SKM-1 treated with dmso at 0.1 percent for 144 hours (cell line): Measurements from ENCODE around the gene SCGB1C1.
A peak's percentile ranks its signal among the peaks of the same experiment; 100 is the strongest.
"Not testable (repeated sequence)": the region's sequence is repeated elsewhere in the genome, so short reads cannot be mapped to it uniquely, and the experiment has no call there.

Experiments
- DNase-seq: peaks from one replicate; lab custom pipeline; 2025; ENCODE audit not compliant: unreplicated experiment; lab: John Stamatoyannopoulos, UW

Gene SCGB1C1

DNA sequence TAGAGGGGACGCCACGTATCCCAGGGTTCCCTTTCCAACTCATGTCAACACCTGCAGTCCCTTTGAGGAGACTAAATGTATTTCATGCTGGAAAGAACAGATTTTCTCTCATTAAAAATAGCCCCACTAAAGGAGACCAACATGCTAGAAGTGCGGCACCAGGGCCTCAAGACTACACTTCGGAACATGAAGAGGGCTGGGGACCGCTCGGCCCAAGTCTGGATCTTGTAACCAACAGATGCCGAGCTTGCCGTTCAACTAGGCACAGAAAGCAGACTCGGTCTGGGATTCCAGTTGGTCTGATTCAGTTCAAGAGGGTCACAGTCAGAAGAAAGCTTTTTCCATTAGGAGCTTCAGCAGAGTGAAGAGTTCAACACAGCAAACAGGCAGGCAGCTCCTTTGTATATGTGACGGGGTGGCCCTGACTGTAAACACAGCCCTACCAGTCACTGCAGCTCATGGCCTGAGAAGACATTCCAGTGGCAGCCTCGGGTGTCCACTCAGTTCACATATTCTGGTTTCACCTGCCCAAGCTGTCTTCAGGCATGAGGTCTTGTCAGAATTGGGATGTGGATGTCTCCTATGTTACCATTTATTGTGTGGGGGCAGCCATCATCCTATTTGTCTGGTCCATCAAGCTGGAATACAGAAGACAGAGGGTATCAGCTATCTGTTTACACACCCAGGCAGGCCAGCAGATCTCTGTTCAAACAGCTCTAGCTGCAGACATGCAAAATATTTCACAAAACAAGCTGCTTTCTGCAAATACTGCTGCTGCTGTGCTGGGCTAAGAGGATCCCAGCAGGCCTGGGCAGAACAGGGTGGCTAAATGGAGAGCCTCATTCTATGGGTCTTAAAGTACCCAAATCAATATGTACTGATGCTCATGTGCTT, 23.4 kb downstream of the SCGB1C1 start:
- DNase-seq, result no peak

DNA sequence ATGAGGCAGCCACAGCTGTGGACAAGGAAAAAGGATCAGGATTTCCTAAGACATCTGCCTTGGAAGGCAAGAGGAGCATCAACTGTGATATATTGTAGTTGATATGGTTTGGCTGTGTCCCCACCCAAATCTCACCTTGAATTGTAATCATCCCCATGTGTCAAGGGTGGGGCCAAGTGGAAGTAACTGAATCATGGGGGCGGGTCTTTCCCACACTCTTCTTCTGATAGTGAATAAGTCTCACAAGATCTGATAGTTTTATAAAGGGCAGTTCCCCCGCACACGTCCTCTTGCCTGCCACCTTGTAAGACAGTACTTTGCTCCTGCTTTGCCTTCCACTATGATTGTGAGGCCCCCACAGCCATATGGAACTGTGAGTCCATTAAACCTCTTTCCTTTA, 24.8 kb downstream of the SCGB1C1 start:
- DNase-seq, result no peak

DNA sequence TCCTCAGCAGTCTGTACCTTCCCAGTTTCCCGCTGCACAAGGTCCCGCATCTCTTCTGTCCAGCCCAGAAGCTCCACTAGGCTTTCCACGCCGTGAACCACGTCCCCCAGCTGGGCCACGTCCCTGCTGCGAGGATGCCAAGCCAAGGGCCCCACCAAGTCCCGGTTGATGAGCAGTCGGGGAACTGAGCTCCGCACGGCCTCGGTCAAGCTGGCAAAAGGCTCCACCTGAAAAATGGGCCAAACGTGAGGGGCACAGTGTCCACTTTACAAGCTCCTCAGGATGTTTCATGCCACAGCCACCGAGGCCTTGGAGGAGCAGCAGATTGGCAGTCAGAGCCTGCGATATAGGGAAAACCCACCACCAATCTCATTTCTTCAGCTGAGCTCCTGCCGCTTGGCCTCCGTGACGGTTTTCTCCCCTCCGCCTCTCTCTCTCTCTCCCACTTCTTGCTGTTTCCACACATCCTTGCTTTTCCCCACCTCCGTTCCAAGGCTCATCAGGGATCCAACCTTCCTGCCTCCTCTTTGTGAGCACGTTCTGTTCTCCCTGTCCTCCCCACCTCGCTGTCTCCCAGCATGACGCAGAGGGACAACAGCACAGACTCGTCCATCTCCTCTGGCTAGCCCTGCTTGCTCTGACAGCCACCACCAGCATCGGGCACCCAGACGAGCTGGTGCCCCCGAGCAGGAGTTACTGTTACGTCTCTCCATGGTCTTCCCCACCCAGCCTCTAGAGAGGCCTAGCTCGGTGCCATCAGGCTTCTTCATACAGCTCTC, 26.1 kb downstream of the SCGB1C1 start:
- DNase-seq, result no peak

DNA sequence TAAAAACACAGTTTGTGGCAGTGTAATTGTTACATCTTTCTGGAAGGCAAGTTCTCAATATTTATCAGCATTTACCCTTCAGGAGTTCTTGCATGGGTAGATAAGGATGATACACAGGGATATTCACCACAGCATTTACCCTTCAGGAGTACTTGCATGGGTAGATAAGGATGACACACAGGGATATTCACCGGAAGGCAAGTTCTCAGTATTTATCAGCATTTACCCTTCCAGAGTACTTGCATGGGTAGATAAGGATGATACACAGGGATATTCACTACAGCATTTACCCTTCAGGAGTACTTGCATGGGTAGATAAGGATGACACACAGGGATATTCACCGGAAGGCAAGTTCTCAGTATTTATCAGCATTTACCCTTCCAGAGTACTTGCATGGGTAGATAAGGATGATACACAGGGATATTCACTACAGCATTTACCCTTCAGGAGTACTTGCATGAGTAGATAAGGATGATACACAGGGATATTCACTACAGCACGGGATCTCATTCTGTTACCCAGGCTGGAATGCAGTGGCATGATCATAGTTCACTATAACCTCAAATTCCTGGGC, 27.9 kb downstream of the SCGB1C1 start:
- DNase-seq, result not testable (repeated sequence)

DNA sequence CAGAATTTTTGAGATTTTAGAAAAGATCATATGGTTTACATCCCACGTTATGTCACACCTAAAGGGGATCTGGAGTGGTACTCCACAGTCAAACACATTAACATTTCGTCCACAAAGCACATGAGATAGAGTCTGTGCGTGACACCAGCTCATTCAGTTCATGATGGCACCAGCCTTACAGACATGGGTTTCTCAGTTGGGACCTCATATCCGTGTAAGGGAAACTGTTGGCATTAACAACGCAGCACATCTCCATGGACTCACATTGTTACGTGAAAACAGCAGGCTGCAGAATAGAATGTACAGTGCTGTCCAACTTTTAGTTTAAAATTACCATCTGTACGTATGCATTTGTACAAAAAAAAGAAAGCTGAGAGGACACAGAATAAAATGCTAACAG, 28.7 kb downstream of the SCGB1C1 start:
- no peak for DNase-seq

DNA sequence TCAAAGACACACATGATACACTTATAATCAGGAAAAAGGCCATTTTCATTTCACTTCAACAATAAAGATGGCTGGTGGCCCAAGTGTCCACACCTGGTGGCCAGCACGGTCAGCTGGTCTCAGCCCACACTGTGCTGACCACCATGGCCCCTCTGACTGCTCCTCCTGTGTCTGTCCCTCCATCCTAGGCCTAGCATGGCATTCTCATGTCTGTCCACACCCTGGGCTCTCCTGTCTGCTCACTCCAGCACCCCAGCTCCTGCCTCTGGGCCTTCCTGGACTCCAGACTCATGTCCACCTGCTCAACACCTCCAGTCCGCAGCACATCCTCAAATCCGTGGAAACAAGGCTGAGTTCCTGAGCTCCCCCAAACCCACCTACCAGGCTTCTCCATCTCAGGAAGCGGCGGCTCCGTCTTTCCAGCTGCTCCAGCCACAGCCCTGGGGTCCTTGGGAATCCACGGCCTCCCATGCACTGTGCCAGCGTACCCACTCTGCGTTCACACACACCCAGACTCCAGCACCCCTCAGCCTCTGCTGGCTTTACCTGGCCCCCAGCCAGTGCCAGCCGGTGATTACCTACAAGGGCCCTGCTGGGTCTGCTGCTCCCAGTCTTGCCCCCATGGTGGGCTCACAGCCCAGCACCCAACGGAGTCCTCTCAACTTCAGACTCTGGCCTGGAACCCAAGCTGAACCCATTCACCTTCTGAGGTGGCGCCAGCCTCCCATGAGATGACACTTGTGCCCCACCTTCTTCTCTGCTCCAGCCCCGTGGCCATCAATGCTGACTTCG, 29.3 kb downstream of the SCGB1C1 start:
- no peak for DNase-seq

DNA sequence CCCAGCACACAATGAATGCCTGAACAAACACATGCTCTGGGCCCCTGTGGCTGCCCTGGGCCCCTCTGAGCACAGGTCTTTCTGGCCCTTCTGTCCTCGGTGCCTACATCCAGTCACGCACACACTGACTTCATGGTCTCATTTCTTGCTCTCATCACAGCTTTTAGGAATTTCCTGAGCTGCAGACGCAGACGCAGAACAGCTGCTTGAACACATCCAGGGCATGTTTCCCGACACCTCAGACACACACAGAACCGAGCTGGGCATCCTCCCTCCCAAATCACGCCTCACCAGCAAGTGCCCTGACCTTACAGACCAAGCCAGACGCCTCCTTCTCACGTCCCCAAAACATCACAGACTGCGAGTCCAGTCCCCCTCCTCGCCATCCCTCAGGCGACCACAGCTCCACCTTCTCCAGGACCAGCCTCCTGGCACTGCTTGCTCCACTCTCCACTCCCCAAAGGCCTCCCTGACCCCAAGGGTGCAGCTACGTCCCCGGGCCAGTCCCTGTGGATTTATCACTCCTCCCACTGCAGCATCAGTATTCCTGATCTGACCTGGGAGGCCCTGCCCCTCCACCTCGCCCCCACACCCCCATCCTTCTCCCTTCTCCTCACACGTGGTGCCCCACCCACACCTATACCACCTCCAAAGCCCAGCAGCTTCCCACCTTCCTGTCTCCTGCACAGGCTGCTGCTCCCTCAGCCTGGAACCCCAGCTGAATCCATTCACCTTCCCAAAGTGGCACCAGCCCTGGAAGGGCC, 30.3 kb downstream of the SCGB1C1 start:
- DNase-seq, result no peak

DNA sequence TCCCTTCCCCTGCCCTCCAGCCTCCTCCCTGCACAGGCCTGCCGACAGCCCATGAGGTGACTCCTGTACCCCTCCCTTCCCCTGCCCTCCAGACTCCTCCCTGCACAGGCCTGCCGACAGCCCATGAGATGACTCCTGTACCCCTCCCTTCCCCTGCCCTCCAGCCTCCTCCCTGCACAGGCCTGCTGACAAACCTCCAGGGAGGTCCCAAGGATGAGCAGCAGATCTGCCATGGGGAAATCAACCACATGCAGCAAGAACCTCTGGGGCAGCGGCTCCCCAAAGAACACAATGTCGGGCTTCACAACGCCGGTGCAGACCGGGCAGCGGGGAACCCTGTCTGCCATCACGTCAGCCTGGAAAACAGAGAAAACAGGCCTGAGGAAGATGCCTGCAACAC, 31.0 kb downstream of the SCGB1C1 start:
- DNase-seq, result no peak

DNA sequence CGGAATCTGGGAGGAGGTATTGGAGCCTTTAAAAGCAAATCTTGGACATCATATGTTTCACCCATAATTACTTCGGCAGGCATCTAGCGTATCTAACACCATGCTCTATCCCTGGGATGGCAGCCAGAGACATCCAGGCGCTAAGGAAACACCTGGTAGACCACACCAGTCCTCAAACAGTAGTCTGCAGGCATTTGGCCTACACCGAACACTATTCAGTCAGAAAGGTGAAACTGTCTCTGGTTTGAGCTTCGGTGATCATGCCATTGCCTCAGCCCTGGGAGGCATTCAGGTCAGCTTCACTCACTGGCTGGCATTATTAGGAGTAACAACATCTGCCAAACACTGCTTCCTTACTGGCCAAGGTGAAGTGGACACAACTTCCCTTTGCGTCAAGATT, 31.5 kb downstream of the SCGB1C1 start:
- no peak for DNase-seq

DNA sequence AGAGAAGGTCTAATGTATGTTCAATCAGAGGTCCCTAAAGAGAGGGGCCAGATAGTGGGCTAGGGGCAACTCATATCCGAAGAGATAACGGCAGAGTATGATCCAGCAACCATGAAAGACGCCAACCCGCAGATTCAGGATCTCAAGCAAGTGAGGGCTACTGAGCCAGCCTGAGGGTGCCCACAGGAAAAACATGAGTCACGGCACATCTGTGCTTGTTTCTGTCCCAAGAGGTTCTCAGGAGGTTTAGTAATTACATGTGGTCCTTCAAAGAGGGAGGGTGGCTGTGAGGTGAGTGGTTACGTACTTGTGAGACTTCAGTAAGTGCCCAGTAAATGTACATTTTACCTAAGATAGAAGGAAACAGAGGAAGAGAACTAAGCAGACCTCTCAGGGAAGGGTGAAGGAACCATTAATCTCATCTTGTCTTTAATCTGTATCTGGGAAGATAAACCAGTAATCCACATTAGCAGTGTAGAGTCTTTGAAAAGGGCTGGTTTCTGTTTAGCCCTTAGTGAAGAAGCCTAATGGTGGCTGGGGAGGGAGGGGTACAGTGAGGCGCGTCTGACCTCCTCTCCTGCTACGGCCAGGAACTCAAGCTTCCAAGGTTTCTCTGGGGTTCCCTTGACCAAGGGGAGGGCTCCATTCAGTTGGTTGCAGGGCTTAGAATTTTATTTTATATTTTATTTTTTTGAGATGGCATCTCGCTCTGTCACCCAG, 33.0 kb downstream of the SCGB1C1 start:
- no peak for DNase-seq

DNA sequence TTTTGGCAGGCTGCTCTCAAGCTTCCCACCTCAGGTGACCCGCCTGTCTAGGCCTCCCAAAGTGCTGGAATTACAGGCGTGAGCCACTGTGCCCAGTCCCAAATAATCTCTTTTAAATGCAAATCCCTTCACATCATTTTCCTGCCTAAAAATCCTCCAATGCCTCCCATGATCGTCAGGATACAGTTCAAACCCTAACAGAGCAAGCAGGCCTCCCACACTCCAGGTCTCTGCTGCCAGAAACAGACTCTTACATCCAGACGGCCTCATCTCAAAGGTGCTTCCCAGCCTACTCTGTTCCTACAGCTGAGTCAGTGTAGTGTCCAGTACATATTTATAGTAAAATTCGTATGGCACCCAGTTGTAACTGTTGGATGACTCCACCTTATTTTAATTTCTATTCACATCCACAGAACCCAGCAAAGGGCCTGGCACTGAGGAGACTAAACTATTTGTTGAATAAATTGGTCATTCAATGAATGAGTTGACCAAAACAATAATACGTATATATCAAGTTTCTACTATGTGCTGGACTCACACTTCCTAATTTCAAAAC, 35.0 kb downstream of the SCGB1C1 start:
- DNase-seq, result no peak

DNA sequence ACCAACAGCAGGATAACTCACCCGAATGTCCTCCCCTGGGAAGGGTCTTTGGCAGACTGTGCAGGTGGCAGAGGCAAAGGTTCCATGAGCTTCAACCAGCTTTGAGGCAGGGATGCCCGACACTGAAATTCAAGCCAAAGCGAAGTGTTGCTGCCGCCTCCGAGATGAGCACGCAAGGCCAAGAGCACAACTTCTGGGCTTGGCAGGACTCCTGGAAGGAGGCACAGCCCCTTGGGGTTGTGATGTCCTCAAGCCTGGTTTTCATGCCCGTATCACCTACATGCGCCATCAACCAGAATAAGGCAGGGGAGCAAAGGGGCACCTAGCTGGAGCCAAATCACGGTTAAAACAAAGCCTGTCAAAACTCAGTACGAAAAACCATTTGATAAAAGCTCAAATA, 37.6 kb downstream of the SCGB1C1 start:
- no peak for DNase-seq

DNA sequence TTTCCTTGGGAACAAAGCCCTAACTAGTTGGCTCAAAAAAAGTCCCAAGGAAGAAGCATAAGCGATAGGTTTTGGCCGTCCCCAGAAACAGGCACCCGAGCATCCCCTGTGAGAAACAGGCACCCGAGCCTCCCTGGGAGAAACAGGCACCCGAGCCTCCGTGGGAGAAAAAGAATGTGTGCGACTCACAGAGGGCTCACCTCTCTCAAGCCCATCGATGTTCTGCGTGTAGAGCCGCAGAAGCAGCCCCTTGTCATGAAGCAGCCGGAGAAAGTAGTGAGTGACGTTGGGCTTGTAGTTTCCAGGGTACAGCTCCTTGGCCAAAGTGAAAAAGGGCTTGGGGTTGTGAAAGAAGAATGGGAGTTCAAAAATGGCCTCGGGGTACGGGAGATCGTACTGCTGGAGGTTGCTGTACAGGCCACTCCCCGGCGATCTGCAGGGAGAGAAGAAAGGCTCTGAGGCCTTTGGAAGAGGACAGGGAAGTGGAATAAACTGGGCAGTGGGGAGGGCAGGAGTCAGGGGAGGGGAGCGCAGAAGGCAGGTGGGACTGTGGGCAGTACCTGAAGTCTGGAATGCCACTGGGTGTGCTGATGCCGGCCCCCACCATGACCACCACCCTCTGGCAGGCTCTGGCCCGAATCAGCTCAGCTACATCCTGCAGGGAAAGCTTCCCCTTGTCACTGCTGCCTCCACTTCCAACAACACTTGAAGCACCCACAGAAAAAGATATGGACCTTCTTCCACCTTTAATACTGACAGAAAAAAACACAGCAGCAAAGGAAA, 40.1 kb downstream of the SCGB1C1 start:
- no peak for DNase-seq

DNA sequence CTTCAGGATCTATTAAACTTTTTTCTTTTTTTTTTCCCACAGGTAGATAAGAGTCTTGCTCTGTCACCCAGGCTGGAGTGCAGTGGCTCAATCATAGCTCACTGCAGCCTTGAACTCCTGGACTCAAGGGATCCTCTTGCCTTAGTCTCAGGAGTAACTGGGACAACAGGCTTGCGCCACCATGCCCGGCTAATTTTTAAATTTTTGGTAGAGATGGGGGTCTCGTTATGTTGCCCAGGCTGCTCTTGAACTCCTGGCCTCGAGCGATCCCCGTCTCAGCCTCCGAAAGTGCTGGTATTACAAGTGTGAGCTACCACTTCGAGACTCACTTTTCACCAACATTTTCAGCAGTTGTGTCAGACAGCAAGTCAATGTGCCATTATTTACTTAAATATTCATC, 42.3 kb downstream of the SCGB1C1 start:
- no peak for DNase-seq

DNA sequence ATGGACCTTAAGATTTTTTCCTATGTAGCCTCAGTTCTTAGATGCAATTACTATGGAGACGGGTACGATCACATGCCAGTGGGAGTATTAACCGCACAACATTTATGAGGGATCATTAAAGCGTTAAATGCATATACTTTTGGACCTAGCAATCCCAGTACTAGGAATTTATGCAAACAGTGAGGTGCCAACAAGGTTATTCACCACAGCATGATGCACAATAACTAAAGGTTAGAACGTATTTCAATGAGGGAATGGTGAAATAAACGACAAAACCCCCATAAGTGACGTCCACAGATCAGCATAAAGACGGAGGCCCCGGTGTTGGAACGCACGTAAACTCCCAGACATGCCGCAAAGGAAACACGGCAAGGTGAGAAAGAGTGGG, 42.7 kb downstream of the SCGB1C1 start:
- DNase-seq, result no peak

DNA sequence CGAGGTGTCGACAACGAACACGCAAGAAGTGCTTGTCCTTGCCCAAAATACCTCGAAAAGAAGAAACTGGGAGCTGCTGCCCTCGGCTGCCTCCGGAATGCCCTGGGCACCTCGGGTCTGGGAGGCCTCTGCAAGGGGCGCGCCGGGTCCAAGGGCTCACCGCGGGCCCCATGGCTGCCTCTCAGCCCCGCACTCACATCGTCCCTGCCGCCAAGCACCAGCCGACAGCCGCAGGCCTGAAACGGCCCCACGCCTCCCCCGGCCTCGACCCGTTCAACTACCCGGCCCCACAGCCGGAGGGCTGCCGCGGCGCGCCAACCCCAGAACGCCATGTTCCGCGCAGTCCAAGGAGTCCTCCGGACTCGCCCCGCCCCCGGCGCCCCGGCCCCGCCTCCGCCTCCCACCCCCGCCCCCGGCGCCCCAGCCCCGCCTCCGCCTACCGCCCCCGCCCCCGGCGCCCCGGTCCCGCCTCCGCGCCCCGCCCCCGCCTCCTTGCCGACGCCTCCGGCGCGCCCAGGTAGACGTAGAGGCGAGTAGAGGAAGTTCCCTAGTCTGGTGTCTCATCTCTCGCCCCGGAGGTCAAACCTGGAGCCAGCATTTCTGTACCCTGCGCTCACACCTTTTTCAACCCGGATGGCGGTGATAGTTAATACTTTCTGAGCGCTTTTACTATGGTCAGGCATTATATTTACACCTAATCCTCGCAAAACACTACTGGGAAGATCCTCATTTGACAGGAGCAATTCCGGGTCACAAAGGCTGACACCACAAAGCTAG, 43.3 kb downstream of the SCGB1C1 start, which contains the start of gene SIRT3:
Gene SIRT3 (minus strand): TSS at position 346 of the 777 bp plus-strand sequence. CDS start 14 bp downstream, at position 332.
- DNase-seq, result peak; percentile 88
